ENCODE results near the gene STX10.

DNA sequence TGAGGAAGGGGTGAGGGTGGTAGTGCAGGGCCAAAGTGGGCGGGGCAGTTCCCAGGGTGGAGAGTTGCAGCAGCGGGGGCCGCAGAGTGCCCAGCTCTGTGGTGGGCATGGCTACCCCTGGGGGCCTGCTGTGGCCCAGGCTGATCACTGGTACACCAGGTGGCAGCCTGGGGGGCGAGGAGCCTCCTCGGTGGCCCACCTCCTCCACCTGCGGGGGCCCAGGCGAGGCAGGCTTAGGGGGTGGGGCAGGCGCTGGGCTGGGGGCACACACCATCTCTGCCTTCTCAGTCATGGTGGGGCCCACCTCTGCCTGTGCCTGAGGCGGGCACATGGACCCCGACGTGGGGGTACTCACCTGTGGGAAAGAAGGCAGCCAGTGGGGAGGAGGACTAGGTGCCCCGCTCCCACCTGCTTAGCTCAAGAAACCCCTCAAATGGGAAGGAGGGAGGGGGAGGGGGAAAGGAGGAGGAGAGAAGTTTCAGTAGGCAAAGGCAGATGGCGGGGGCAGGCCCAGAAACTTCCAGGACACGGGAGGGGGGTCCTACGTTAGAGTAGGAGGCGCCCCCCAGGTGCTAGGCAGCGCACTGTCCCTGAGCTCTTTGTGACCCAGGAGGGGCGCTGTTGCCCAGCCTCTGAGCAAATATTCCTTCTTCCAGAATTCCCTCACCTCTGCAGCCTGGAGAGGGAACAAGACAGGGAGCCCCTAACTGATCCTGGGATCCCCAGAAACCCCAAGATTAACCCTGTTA is 49.2 kb downstream of the STX10 start:
- TF ChIP-seq POLR2AphosphoS5 (IDR thresholded peaks at IDR 0.05), result no peak
- TF ChIP-seq POLR2A (IDR thresholded peaks at IDR 0.05), result no peak
